GM18858 (cell line): ENCODE results near the gene GAS2.

Source experiments
- ATAC-seq: cut with Tn5 transposase; IDR thresholded peaks from one replicate; pipeline ENCODE4 v1.9.1; 2021; ENCODE audit not compliant: unreplicated experiment

The GAS2 gene

GRCh38 chr11:22671751-22672150 lies 5.3 kb downstream of the GAS2 start:
- no peak for ATAC-seq

- ATAC-seq, result no peak
Observed at GRCh38 chr11:22674470-22675439, 8.3 kb downstream of the GAS2 start.

GRCh38 chr11:22677153-22677903 lies 10.9 kb downstream of the GAS2 start:
- ATAC-seq, result no peak

GRCh38 chr11:22680628-22681027 lies 14.2 kb downstream of the GAS2 start:
- ATAC-seq, result no peak

DNA sequence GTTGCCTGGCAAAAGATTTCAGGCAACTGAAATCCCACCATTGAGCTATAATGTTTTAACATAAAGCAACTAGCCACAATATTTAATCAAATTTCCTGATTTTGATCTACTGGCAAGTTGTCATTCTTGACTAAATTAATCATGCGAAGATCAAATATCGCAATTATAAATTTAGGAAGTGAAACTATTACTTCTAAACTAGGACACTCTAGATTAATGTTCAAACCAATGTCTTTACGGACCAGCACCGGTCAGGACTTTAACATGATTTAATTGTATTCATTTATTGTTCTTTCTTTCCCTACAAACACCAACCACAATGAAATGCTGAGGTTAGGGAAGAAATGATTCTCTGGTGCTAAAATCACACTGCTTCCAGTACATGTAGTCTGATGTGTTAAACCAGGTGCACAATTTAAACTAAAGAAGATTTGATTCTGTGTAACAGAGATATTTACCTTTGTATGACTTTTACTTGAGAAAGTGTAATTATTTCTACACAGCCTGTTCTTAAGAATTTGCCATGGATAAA lies 14.9 kb downstream of the GAS2 start:
- peak; percentile 67 for ATAC-seq

DNA sequence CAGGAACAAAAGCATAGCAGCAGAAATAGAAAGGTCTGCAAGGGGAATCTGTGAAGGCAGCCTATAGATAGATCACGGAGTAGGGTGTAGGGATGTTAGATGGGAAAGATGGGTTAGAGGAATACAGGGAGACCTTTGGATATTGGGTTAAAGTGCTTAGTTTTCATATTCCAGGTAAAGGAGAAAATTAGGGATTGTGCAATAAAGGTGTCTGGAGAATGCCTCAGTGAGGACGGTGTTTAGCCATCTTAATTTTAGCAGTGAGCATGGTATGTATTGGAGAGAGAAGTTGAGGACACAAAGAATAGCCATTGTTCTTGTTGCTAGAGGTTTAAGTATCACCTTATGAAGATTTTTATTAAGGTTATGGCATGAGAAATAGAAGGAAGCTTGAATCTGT lies 17.7 kb downstream of the GAS2 start:
- no peak for ATAC-seq

DNA sequence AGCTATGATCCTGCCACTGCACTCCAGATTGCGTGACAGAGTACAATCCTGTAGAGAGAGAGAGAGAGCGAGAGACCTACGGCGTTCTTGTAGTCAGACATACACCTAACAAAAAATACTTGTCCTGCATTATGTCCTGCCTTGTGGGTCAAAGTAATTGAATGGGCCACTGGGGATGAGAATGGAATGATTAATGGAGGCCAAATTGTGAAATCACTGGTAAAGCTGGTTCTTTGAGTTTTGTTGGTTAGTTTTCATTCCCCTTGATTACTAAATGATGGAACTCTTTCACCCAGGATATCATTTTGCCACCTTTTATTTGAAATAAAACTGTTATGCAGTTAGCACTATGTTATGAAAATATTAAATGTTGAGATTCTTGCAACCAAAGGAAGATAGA lies 18.7 kb downstream of the GAS2 start:
- ATAC-seq, result no peak

GRCh38 chr11:22688914-22689313 lies 22.5 kb downstream of the GAS2 start:
- no peak for ATAC-seq

DNA sequence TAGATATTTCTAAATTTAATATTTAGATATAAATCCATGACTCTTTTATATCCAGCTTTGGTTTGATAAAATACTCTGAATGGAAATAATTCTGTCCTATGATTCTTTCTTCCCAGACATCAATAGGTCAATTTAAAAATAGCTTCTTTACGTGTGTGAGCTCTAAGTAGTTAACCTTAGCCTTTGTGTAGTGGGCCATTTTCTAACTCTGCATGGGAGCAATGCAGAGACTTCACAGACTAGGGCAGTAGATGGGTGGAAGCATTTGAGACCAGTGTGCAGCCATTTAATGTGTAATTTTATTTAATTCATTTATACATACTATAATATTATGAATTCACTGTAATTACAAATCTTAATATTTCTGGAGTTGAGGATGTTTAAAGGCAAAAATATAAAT lies 23.8 kb downstream of the GAS2 start:
- no peak for ATAC-seq

- ATAC-seq, result no peak
Observed at GRCh38 chr11:22690871-22691270, 24.5 kb downstream of the GAS2 start.

GRCh38 chr11:22699388-22699787 lies 33.0 kb downstream of the GAS2 start:
- ATAC-seq, result no peak

- no peak for ATAC-seq
Observed at GRCh38 chr11:22702031-22702430, 35.6 kb downstream of the GAS2 start.

DNA sequence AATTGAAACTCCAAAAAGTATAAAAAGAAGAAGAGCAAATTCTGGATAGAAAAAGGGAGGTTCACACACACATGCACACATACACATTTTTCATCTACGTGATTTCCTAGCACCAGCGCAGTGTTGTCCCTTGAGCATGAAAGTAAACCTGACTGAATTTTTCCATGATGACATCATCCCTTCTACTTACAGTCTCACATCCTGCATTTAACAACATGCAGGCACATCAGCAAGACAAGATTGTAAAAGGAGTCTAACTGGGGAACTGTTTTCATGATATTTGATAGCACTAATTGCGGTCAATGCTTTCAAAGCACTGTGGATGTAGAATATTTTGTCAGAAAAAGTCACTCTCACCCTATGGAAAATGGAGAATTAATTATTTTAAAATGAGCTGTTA lies 36.6 kb downstream of the GAS2 start:
- no peak for ATAC-seq

DNA sequence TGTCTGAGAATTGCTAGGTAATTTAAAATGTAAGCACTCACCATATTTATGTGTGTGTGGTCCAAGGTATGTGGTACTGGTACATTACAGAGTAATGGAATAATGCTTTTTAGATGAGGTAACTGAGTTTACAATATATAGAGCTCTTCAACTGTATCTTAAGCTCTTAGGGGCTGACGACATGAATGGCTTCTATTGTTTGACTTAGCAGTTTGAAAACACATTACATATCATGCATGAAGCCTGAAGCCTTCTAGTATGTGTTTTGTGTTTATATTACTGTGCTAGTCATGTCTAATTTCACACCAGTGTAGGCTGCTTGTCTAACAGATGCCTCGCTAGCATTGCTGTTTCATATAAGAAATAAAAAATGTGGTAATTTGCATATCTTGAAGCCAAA lies 37.2 kb downstream of the GAS2 start:
- no peak for ATAC-seq

- no peak for ATAC-seq
Observed at GRCh38 chr11:22707119-22707899, 40.9 kb downstream of the GAS2 start.

GRCh38 chr11:22711071-22711770 lies 44.8 kb downstream of the GAS2 start:
- ATAC-seq, result no peak

GRCh38 chr11:22711880-22712279 lies 45.5 kb downstream of the GAS2 start:
- no peak for ATAC-seq

GRCh38 chr11:22713336-22713735 lies 46.9 kb downstream of the GAS2 start:
- ATAC-seq, result no peak

GRCh38 chr11:22715971-22716370 lies 49.6 kb downstream of the GAS2 start:
- ATAC-seq, result no peak

GRCh38 chr11:22720457-22720856 lies 54.0 kb downstream of the GAS2 start:
- ATAC-seq, result no peak
